Measurements from ENCODE around the gene RRP12.
A peak's percentile ranks its signal among the peaks of the same experiment; 100 is the strongest.

RRP12 gene

DNA sequence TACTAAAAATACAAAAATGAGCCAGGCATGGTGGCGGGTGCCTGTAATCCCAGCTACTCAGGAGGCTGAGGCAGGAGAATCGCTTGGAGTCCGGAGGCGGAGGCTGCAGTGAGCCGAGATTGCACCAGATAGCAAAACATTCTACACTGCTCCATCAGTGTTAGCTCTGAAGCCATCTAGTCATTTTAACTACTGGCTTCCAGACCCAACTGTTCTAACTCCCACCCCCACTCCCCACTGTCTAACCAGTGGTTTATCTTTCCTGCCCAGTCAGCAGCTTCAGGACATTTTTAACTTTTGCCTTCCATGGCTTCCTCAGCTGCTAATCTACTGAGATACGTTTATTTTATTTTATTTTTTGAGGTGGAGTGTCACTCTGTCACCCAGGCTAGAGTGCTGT is 88.2 kb downstream of the RRP12 start:
- H3K4ac ChIP-seq (ENCODE audit: low read depth in 1 of 2, low read length in 2 of 2) = no peak overlapping the region
- no peaks in the 10 kb centered on the region for H3K4me1 ChIP-seq (ENCODE audit: control insufficient read depth, insufficient read depth, low read depth, low read length)
- no peak overlapping the region for H4K8ac ChIP-seq (ENCODE audit: low read length)
- no peak overlapping the region for H2BK5ac ChIP-seq (ENCODE audit: low read depth, low read length, poor library complexity, severe bottlenecking)
- no peak overlapping the region for H3K9ac ChIP-seq (ENCODE audit: low read length)
- no peak overlapping the region for H2BK15ac ChIP-seq (ENCODE audit: low read depth, poor library complexity, severe bottlenecking)
- H2BK12ac ChIP-seq (ENCODE audit: low read length in 2 of 2) = no peak overlapping the region
- H3K27ac ChIP-seq (ENCODE audit: low read length, poor library complexity, severe bottlenecking) = no peak overlapping the region
- no peaks in the 10 kb centered on the region for H3K9me3 ChIP-seq (ENCODE audit: control insufficient read depth, low read length)
- H3K27me3 ChIP-seq (ENCODE audit: control insufficient read depth in 1 of 2, insufficient read depth in 1 of 2, low read length in 2 of 2) = peaks cover 0 to 7% of the 10 kb centered on the region in 2 experiments
- no peaks in the 10 kb centered on the region for H3K79me1 ChIP-seq (replicated peaks; ENCODE audit: low read length, poor library complexity, severe bottlenecking)
- H3K4me3 ChIP-seq (ENCODE audit: insufficient read depth in 1 of 2, low read depth in 1 of 2, low read length in 2 of 2) = no peak overlapping the region
- no peak overlapping the region for H3K4me2 ChIP-seq (ENCODE audit: low read length, poor library complexity, severe bottlenecking)
- no peak overlapping the region for H3K14ac ChIP-seq (ENCODE audit: low read length in 2 of 2)
- no peak overlapping the region for H3K23ac ChIP-seq (ENCODE audit: low read length in 2 of 2)
- no peaks in the 10 kb centered on the region for H3K36me3 ChIP-seq (ENCODE audit: control insufficient read depth in 1 of 2, insufficient read depth in 2 of 2, low read depth in 1 of 2, low read length in 2 of 2)
- no peak overlapping the region for H4K91ac ChIP-seq (ENCODE audit: low read length)
- no peak overlapping the region for H2BK120ac ChIP-seq (ENCODE audit: low read depth, low read length)
- DNase-seq = no peak
- 87% methylated on average over 6 of the region's 6 CpGs for WGBS
- H2AK5ac ChIP-seq (ENCODE audit: low read length, severe bottlenecking) = no peak overlapping the region
- H2AFZ ChIP-seq (ENCODE audit: low read depth, low read length) = no peak overlapping the region
- H3K18ac ChIP-seq (ENCODE audit: low read depth in 1 of 2, low read length in 2 of 2) = no peak overlapping the region

DNA sequence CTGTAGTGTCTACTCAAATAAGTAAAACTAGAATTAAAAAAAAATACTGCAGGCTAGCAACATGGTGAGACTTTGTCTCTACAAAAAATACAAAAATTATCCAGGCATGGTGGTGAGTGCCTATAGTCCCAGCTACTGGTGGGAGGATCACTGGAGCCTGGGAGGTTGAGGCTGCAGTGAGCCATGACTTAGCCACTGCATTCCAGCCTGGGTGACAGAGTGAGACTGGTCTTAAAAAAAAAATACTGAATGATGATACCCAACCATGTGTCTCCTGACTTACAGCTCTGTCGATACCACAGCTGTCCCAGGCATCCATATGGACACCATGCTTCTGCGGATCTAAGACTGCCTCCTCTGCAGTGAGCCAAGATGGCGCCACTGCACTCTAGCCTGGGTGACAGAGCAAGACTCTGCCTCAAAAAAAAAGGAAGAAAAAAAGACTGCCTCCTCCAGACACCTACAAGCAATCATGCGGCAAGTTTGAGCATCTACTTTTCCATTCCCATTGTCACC is 90.0 kb downstream of the RRP12 start:
- no peaks in the 10 kb centered on the region for H3K79me1 ChIP-seq (replicated peaks; ENCODE audit: low read length, poor library complexity, severe bottlenecking)
- H2BK15ac ChIP-seq (ENCODE audit: low read depth, poor library complexity, severe bottlenecking) = no peak overlapping the region
- DNase-seq = no peak
- H3K9me3 ChIP-seq (ENCODE audit: control insufficient read depth, low read length) = no peaks in the 10 kb centered on the region
- H3K4ac ChIP-seq (ENCODE audit: low read depth in 1 of 2, low read length in 2 of 2) = no peak overlapping the region
- H3K4me2 ChIP-seq (ENCODE audit: low read length, poor library complexity, severe bottlenecking) = no peak overlapping the region
- H3K27ac ChIP-seq (ENCODE audit: low read length, poor library complexity, severe bottlenecking) = no peak overlapping the region
- H2AK5ac ChIP-seq (ENCODE audit: low read length, severe bottlenecking) = no peak overlapping the region
- H3K14ac ChIP-seq (ENCODE audit: low read length in 2 of 2) = no peak overlapping the region
- no peak overlapping the region for H2BK12ac ChIP-seq (ENCODE audit: low read length in 2 of 2)
- H3K18ac ChIP-seq (ENCODE audit: low read depth in 1 of 2, low read length in 2 of 2) = no peak overlapping the region
- H3K9ac ChIP-seq (ENCODE audit: low read length) = no peak overlapping the region
- no peak overlapping the region for H4K91ac ChIP-seq (ENCODE audit: low read length)
- H3K4me3 ChIP-seq (ENCODE audit: insufficient read depth in 1 of 2, low read depth in 1 of 2, low read length in 2 of 2) = no peak overlapping the region
- H2BK5ac ChIP-seq (ENCODE audit: low read depth, low read length, poor library complexity, severe bottlenecking) = no peak overlapping the region
- no peaks in the 10 kb centered on the region for H3K36me3 ChIP-seq (ENCODE audit: control insufficient read depth in 1 of 2, insufficient read depth in 2 of 2, low read depth in 1 of 2, low read length in 2 of 2)
- H4K8ac ChIP-seq (ENCODE audit: low read length) = no peak overlapping the region
- H2AFZ ChIP-seq (ENCODE audit: low read depth, low read length) = no peak overlapping the region
- no peaks in the 10 kb centered on the region for H3K4me1 ChIP-seq (ENCODE audit: control insufficient read depth, insufficient read depth, low read depth, low read length)
- no peak overlapping the region for H2BK120ac ChIP-seq (ENCODE audit: low read depth, low read length)
- 94% methylated on average over 4 of the region's 4 CpGs for WGBS
- no peak overlapping the region for H3K23ac ChIP-seq (ENCODE audit: low read length in 2 of 2)
- no peaks in the 10 kb centered on the region for H3K27me3 ChIP-seq (ENCODE audit: control insufficient read depth in 1 of 2, insufficient read depth in 1 of 2, low read length in 2 of 2)

DNA sequence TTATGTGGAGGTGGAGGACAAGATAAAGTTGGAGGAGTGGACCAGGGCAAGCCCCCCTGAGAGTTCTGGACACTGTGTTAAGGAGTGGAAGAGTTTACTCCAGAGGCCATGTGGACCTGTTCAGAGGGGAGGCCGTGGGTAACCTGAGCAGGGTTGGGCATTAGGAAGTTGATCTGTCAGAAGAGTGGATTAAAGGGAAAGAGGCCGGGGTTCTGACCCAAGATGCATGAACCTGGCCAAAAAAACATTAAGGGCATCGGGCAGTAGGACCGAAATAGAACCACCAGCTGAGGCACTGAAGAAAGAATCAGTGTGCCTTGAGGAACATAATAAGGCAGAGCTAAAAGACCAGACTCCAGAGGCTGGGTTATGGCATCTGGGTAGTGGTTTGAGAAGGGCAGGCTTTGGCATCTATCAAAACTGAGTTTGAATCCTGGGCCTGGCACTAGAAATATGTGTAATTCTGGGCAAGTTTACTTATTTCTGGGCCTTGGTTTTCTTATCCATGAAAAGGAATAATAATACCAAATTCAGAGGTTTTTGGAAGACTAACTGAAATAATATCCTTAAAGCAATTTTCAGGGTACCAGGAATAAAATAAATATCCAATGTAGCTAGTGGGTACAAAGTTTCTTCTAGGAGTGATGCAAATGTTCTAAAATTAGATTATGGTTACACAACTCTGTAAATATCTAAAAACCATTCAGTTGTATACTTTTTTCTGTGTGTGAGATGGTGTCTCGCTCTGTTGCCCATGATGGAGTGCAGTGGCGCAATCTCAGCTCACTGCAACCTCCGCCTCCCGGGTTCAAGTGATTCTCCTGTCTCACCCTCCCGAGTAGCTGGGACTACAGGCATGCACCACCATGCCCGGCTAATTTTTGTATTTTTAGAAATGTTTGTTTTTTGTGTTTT is 93.0 kb downstream of the RRP12 start:
- no peak overlapping the region for H3K4me3 ChIP-seq (ENCODE audit: insufficient read depth in 1 of 2, low read depth in 1 of 2, low read length in 2 of 2)
- H4K8ac ChIP-seq (ENCODE audit: low read length) = no peak overlapping the region
- H2BK5ac ChIP-seq (ENCODE audit: low read depth, low read length, poor library complexity, severe bottlenecking) = peak overlapping the region; percentile 44
- no peaks in the 10 kb centered on the region for H3K9me3 ChIP-seq (ENCODE audit: control insufficient read depth, low read length)
- no peaks in the 10 kb centered on the region for H3K4me1 ChIP-seq (ENCODE audit: control insufficient read depth, insufficient read depth, low read depth, low read length)
- no peak overlapping the region for H2BK120ac ChIP-seq (ENCODE audit: low read depth, low read length)
- no peaks in the 10 kb centered on the region for H3K27me3 ChIP-seq (ENCODE audit: control insufficient read depth in 1 of 2, insufficient read depth in 1 of 2, low read length in 2 of 2)
- H3K27ac ChIP-seq (ENCODE audit: low read length, poor library complexity, severe bottlenecking) = no peak overlapping the region
- no peak overlapping the region for H2AK5ac ChIP-seq (ENCODE audit: low read length, severe bottlenecking)
- H3K79me1 ChIP-seq (replicated peaks; ENCODE audit: low read length, poor library complexity, severe bottlenecking) = no peaks in the 10 kb centered on the region
- H3K9ac ChIP-seq (ENCODE audit: low read length) = no peak overlapping the region
- peak overlapping the region in 1 of 2 experiments; percentile 12 for H3K18ac ChIP-seq (ENCODE audit: low read depth in 1 of 2, low read length in 2 of 2)
- no peak overlapping the region for H3K23ac ChIP-seq (ENCODE audit: low read length in 2 of 2)
- H3K14ac ChIP-seq (ENCODE audit: low read length in 2 of 2) = no peak overlapping the region
- no peaks in the 10 kb centered on the region for H3K36me3 ChIP-seq (ENCODE audit: control insufficient read depth in 1 of 2, insufficient read depth in 2 of 2, low read depth in 1 of 2, low read length in 2 of 2)
- H4K91ac ChIP-seq (ENCODE audit: low read length) = no peak overlapping the region
- H2AFZ ChIP-seq (ENCODE audit: low read depth, low read length) = no peak overlapping the region
- H2BK15ac ChIP-seq (ENCODE audit: low read depth, poor library complexity, severe bottlenecking) = no peak overlapping the region
- H3K4me2 ChIP-seq (ENCODE audit: low read length, poor library complexity, severe bottlenecking) = no peak overlapping the region
- DNase-seq = peak; percentile 25
- no peak overlapping the region for H2BK12ac ChIP-seq (ENCODE audit: low read length in 2 of 2)
- 79% methylated on average over 10 of the region's 10 CpGs for WGBS
- H3K4ac ChIP-seq (ENCODE audit: low read depth in 1 of 2, low read length in 2 of 2) = no peak overlapping the region

DNA sequence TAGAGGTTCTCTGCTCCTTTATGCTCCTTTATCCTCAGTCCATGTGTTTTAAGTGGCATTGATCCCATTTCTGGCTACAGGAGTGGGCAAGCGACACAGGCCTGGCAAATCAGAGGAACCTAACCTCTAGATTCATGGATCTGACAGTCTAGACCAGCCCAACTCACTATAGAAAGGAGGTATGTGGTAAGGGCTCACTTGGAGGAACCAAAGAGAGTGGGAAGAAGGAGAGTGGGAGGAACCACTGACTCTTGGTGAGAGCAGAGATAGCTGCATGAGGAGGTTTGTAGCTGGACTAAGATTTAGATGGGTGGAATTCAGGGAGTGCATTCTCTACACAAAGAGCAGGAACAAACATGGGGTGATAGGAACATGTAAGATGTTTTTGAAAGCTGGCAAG is 93.7 kb downstream of the RRP12 start:
- Histone ChIP-seq H3K4ac (ENCODE audit: low read depth in 1 of 2, low read length in 2 of 2) (no peak overlapping the region), H3K4me2 (ENCODE audit: low read length, poor library complexity, severe bottlenecking) (no peak overlapping the region), H2BK120ac (ENCODE audit: low read depth, low read length) (no peak overlapping the region), H2AFZ (ENCODE audit: low read depth, low read length) (no peak overlapping the region), H3K4me3 (ENCODE audit: insufficient read depth in 1 of 2, low read depth in 1 of 2, low read length in 2 of 2) (no peak overlapping the region), H4K91ac (ENCODE audit: low read length) (no peak overlapping the region), H3K9me3 (ENCODE audit: control insufficient read depth, low read length) (no peaks in the 10 kb centered on the region), H4K8ac (ENCODE audit: low read length) (no peak overlapping the region), H3K4me1 (ENCODE audit: control insufficient read depth, insufficient read depth, low read depth, low read length) (no peaks in the 10 kb centered on the region), H3K79me1 (replicated peaks; ENCODE audit: low read length, poor library complexity, severe bottlenecking) (no peaks in the 10 kb centered on the region), H2BK5ac (ENCODE audit: low read depth, low read length, poor library complexity, severe bottlenecking) (no peak overlapping the region), H3K36me3 (ENCODE audit: control insufficient read depth in 1 of 2, insufficient read depth in 2 of 2, low read depth in 1 of 2, low read length in 2 of 2) (no peaks in the 10 kb centered on the region), H2BK15ac (ENCODE audit: low read depth, poor library complexity, severe bottlenecking) (no peak overlapping the region), H3K9ac (ENCODE audit: low read length) (no peak overlapping the region), H3K18ac (ENCODE audit: low read depth in 1 of 2, low read length in 2 of 2) (no peak overlapping the region), H3K14ac (ENCODE audit: low read length in 2 of 2) (no peak overlapping the region), H3K27me3 (ENCODE audit: control insufficient read depth in 1 of 2, insufficient read depth in 1 of 2, low read length in 2 of 2) (peaks cover 0 to under 1% of the 10 kb centered on the region in 2 experiments), H2BK12ac (ENCODE audit: low read length in 2 of 2) (no peak overlapping the region), H3K23ac (ENCODE audit: low read length in 2 of 2) (no peak overlapping the region), H2AK5ac (ENCODE audit: low read length, severe bottlenecking) (no peak overlapping the region), H3K27ac (ENCODE audit: low read length, poor library complexity, severe bottlenecking) (no peak overlapping the region)
- 100% methylated on average over 1 of the region's 1 CpG for WGBS
- DNase-seq = no peak

Measured in mesenchymal stem cell (in vitro differentiated cells and primary cell).